Measurements from ENCODE around the gene TMEM62.

Gene TMEM62

DNA sequence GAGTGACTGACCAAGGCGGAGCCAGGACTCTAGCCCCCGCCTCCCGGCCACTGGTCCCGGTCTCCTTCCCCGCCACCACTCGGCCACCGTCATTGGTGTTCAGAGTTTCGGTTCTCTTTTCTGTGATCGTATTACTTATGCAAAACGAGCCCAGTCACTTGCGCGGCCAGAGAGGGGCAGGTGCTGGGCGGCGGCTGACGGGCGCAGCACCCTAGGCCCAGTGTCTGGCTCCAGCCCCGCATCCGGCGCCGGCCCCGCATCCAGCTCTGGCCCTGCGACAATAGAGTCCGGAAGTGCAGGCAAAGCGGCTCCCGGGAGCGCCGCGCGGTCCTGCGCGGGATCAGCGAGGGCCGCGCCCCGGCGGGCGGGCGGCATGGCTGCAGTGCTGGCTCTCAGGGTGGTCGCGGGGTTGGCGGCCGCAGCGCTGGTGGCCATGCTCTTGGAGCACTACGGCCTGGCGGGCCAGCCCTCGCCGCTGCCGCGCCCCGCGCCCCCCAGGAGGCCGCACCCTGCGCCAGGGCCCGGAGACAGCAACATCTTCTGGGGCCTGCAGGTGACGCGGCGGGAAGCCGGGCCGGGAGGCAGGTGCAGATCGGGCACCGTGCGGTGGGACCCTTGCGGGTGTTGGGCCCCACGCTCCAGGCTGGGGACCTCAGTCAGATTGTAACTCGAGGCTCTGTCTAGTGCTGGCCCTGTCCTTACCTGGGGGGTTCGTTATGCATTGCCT, at the start of gene TMEM62:
Gene TMEM62 (plus strand): TSS at position 157 of the 727 bp plus-strand sequence. CDS start 217 bp downstream, at position 374.
- peak; percentile 42 for DNase-seq

DNA sequence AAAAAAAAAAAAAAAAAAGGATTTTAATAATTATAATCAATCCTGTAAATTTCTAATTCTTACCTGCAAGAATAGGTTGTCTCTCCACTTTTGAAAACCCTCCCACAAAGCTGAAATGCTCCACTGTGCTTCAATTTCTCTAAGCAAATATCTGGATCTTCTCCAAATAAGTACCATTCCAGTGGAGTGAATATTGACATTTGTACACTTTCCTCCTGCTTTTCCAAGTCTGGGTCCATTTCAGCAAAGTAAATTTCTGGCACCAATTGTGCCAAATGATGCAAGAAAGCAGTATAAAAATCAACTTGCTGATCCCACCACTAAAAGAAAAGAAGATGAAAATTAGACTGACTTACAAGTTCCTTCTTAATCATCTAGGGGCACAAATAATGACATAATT, 47.5 kb upstream of the TMEM62 start:
- no peak for DNase-seq

- DNase-seq, result no peak
Measured at GRCh38 chr15:43086551-43086950, 46.8 kb upstream of the TMEM62 start.

DNA sequence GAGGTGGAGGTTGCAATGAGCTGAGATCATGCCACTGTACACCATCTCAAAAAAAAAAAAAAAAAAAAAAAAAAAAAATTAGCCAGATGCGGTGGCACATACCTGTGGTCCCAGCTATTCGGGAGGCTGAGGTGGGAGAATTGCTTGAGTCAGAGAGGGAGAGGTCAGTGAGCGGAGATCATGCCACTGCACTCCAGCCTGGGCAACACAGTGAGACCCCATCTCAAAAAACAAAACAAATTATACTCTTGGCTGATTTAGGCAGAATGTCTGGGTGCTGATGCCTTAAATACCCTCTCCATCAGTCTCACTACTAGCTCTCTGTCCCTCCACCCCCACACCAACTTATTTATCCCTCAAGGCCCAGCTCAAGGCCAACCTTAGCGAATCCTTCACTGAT, 41.5 kb upstream of the TMEM62 start:
- no peak for DNase-seq

GRCh38 chr15:43093026-43093425, 40.4 kb upstream of the TMEM62 start:
- no peak for DNase-seq

GRCh38 chr15:43094416-43095030, 38.9 kb upstream of the TMEM62 start:
- no peak for DNase-seq

DNA sequence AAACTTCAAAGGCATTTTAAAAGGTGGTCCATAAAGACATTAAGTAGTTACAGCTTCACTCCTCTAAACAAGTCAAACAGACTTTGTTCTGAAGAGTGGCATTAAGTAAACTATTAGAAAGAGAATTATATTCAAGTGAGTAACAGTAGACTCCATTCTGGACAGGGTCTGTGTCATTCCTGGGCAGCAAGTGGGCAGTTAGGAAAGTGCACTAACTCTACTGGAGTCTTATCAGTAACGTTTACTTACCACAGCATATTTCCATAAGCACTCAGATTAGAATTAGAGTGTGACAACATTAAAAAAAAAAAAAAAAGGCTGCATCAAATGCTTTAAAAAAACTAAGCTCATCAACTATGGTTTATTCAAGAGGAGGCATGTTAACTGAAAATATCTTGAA, 38.1 kb upstream of the TMEM62 start:
- DNase-seq, result no peak

GRCh38 chr15:43095708-43096347, 37.6 kb upstream of the TMEM62 start:
- no peak for DNase-seq

DNA sequence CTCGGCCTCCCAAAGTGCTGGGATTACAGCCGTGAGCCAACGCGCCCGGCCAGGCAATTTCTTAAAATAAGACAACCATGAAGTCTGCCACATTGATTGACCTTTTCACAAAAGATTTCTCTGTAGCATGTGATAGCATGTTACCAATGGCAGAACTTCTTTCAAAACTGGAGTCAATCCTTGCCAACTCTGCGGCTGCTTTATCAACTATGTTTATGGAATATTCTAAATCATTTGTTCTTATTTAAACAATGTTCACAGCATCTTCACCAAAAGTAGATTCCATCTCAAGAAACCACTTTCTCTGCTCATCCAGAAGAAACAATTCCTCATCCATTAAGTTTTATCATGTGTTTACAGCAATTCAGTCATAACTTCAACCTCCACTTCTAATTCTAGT, 37.0 kb upstream of the TMEM62 start:
- DNase-seq, result no peak

- DNase-seq, result no peak
Measured at GRCh38 chr15:43099105-43099845, 34.1 kb upstream of the TMEM62 start.

DNA sequence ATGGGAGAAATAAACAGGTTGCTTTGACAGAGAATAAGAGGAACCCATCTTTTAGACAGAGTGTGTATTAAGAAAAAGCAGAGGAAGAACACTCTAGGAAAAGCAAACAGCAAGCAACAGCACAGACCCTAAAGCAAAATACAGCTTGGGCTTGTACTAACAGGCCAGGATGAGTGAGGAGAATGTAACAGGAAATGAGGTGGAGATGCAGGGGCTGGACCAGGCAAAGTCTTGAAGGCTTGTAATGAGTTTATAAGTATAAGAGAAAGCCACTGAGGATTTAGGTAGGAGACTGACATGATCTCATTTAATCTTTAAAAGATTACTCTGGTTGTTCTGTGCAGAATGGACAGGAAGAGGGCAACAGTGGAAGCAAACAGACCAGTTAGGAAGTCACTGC, 32.4 kb upstream of the TMEM62 start:
- DNase-seq, result no peak

- DNase-seq, result no peak
Measured at GRCh38 chr15:43102187-43102586, 31.2 kb upstream of the TMEM62 start.

GRCh38 chr15:43103907-43104306, 29.5 kb upstream of the TMEM62 start:
- no peak for DNase-seq

GRCh38 chr15:43104426-43104825, 29.0 kb upstream of the TMEM62 start:
- no peak for DNase-seq

DNA sequence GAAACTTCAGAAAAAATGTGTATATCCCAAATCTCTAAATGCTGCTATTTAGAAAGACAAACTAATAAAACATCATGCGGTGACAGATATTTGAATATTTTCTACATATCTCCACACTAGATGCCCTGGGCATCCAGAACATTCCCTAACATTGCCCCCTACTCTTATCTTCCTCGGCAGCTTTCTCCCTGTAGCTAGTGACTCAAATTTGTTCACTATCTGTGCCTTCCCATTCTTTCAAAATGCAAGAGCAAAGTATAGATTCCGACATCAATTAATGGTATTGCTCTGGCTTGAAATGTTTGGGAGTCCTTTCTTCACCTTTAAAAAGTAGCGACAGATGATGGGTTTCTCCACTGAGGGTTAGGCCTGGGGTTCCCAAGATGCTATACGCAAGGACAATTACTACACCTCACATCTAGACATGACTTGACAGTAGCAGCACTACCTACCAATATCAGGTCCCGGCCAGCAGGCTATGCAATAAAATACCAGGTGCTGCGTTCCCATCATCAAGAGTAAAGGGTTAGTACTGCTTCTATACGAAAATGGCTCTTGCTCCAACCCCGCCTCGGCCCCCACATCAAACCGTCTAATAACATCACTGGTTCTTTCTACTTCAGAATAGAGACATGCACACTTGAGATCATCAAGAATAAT, 28.2 kb upstream of the TMEM62 start:
- DNase-seq, result no peak

DNA sequence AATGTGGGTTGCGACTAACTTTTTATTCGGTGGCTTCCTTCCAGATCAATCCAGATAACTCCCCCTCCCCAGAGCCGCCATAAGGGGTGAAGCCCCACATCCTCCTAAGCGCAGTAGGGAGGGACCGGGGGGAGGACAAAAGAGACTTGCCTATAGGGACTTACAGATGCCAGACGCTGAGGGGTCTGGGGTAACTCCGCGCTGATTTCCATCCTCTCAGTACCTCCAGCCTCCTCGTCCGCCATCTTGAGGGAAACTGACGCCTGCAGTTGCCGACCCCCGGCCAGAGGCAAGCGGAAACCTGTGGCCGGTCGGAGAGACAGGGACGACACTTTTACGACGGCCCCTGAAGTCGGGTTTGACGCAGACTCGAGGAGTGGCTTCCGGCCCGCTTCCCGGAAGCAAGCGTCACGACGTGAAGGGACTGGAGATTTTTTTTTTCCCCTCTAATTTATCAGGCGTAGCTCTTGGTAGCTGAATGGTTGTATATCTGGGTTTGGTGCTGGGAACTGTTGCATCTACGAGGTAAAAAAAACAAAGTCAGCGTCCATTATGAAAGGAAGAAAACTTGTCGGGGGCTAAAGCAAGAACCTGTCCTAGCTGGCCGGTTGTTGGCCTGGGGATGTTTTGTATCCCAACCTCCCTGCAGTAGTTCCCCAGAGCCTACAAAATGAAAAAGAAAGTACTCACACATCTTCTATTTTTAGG, 27.5 kb upstream of the TMEM62 start, which contains the start of gene UBR1:
Gene UBR1 (minus strand): TSS at position 261 of the 708 bp plus-strand sequence. CDS start 16 bp downstream, at position 245.
- DNase-seq, result peak; percentile 84

GRCh38 chr15:43106486-43106829, 26.9 kb upstream of the TMEM62 start:
- DNase-seq, result no peak

GRCh38 chr15:43107751-43108150, 25.6 kb upstream of the TMEM62 start:
- DNase-seq, result no peak

DNA sequence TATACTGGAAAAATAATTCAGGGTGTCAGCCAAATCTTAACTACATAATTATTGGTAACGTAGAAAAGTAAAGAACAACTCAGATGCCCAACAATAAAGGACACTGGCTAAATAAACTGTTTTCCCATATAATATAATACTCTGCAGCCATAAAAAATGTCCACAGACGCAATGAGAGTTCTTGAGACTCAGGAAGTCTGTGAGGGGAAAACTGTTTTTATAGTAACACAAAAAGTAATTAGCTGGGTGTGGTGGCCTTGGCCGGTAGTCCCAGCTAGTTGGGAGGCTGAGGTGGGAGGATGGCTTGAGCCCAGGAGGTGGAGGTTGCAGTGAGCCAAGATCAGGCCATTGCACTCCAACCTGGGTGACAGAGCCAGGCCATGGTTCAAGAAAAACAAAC, 22.0 kb upstream of the TMEM62 start:
- no peak for DNase-seq

GRCh38 chr15:43118286-43118685, 15.1 kb upstream of the TMEM62 start:
- no peak for DNase-seq

DNA sequence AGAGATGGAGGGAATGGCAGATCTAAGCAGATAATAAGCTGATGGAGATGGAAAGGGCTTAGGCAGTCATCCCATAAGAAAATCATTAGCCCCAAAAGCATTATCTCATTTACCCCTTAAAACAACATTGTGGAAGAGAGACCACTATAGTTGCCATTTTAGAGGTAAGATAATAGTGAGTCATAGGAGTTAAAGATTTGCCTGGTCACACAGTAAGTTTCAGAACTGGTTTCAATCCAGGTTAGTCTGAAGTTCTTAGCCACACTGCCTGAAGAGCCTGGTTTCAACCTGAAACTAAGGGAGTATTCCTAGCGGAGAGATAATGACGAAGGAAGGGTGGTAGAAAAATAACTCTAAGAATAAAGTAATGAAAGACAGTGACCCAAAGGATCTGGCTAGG, 14.6 kb upstream of the TMEM62 start:
- no peak for DNase-seq

GRCh38 chr15:43121863-43122262, 11.5 kb upstream of the TMEM62 start:
- DNase-seq, result no peak

Measured in activated T-cell treated with anti-CD3 and anti-CD28 coated beads for 4 hours (primary cell).